NCI-H1436 (cell line): ENCODE data around the gene HCRTR1.
A peak's percentile ranks its signal among the peaks of the same experiment; 100 is the strongest.

Experiments
- DNase-seq: peaks from one replicate; lab custom pipeline; 2025; lab: John Stamatoyannopoulos, UW

HCRTR1 gene

GRCh38 chr1:31667065-31667785 is 49.7 kb downstream of the HCRTR1 start:
- no peak for DNase-seq

GRCh38 chr1:31668303-31668883 is 50.9 kb downstream of the HCRTR1 start:
- no peak for DNase-seq

GRCh38 chr1:31669433-31669785 is 51.9 kb downstream of the HCRTR1 start:
- no peak for DNase-seq

- peak; percentile 75 for DNase-seq
These were observed 52.5 kb downstream of the HCRTR1 start for GRCh38 chr1:31669786-31670592.

GRCh38 chr1:31670593-31670964 is 53.1 kb downstream of the HCRTR1 start:
- DNase-seq: no peak

- DNase-seq: no peak
These were observed 53.7 kb downstream of the HCRTR1 start for GRCh38 chr1:31671147-31671546.

- no peak for DNase-seq
These were observed 54.2 kb downstream of the HCRTR1 start for GRCh38 chr1:31671561-31672201.

GRCh38 chr1:31672986-31673385 is 55.5 kb downstream of the HCRTR1 start:
- DNase-seq: no peak

- DNase-seq: no peak
These were observed 55.9 kb downstream of the HCRTR1 start for GRCh38 chr1:31673433-31673832.

GRCh38 chr1:31674626-31675025 is 57.1 kb downstream of the HCRTR1 start:
- no peak for DNase-seq

- no peak for DNase-seq
These were observed 57.7 kb downstream of the HCRTR1 start for GRCh38 chr1:31675161-31675560.

GRCh38 chr1:31675756-31676155 is 58.3 kb downstream of the HCRTR1 start:
- no peak for DNase-seq
